CD14-positive monocyte (primary cell): ENCODE measurements around the gene WDR43. TPM values are rescaled to one million over a fixed set of nuclear protein-coding genes. Genes with fewer than 3 reads are reported as not detected.

Experiments
- DNase-seq, 3 donors: peaks; one replicate each; pipeline ENCODE4 v3.0.0-alpha.2; 2011 to 2022
- H2AFZ ChIP-seq: 2 replicates; pipeline ENCODE4 v1.6.0; 2012; ENCODE audit warnings: mild to moderate bottlenecking, low read depth, low read length, inconsistent platforms; ENCODE audit not compliant: insufficient read depth, poor library complexity, severe bottlenecking
- H3K27ac ChIP-seq, 2 donors: 1 replicate in 1 of 2; 2 replicates in 1 of 2; pipeline ENCODE4 v1.5.1; 2012 to 2013; ENCODE audit warnings: low read length in 2 of 2, control low read depth in 1 of 2, inconsistent platforms in 1 of 2, low read depth in 1 of 2, mild to moderate bottlenecking in 1 of 2
- H3K27me3 ChIP-seq, 2 donors: one replicate each; pipeline versions ENCODE4 v1.6.0 to v1.6.1; 2011 to 2013; ENCODE audit warnings: low read length in 2 of 2; ENCODE audit not compliant: control insufficient read depth in 2 of 2, insufficient read depth in 2 of 2
- H3K36me3 ChIP-seq, 2 donors: replicated peaks in 1 of 2; 1 replicate in 1 of 2; 2 replicates in 1 of 2; pipeline versions ENCODE4 v1.5.1 to v1.6.1; 2012 to 2013; ENCODE audit warnings: low read length in 2 of 2, control low read depth in 1 of 2, inconsistent platforms in 1 of 2, mild to moderate bottlenecking in 1 of 2; ENCODE audit not compliant: insufficient read depth in 2 of 2, control insufficient read depth in 1 of 2
- H3K4me1 ChIP-seq, 2 donors: 1 replicate in 1 of 2; 2 replicates in 1 of 2; pipeline versions ENCODE4 v1.5.1 to v1.6.1; 2012 to 2013; ENCODE audit warnings: low read length in 2 of 2, control low read depth in 1 of 2, inconsistent platforms in 1 of 2, mild to moderate bottlenecking in 1 of 2, moderate library complexity in 1 of 2; ENCODE audit not compliant: insufficient read depth in 2 of 2, control insufficient read depth in 1 of 2
- H3K4me2 ChIP-seq: replicated peaks from 2 replicates; pipeline ENCODE3; 2012; ENCODE audit warnings: low read length, moderate library complexity, mild to moderate bottlenecking; ENCODE audit not compliant: poor library complexity, severe bottlenecking; ENCODE audit errors: extremely low read depth
- H3K4me3 ChIP-seq, 3 experiments: fragments of 200-600 bp in 1 of 3; sonication (generic) in 1 of 3; replicated peaks in 1 of 3; 1 replicate in 2 of 3; 2 replicates in 1 of 3; pipeline ENCODE4 v1.5.1; 2011 to 2013; ENCODE audit warnings: low read length in 3 of 3, mild to moderate bottlenecking in 3 of 3, control low read depth in 2 of 3, low read depth in 2 of 3, inconsistent platforms in 1 of 3, moderate library complexity in 1 of 3
- H3K79me2 ChIP-seq: 2 replicates; pipeline ENCODE4 v1.6.0; 2012; ENCODE audit warnings: mild to moderate bottlenecking, control low read depth, inconsistent platforms, low read length, moderate library complexity; ENCODE audit not compliant: insufficient read depth
- H3K9ac ChIP-seq: 2 replicates; pipeline ENCODE4 v1.6.0; 2017; ENCODE audit warnings: low read length, mild to moderate bottlenecking; ENCODE audit not compliant: insufficient read depth, poor library complexity, severe bottlenecking
- H3K9me3 ChIP-seq, 2 donors: replicated peaks in 1 of 2; 1 replicate in 1 of 2; 2 replicates in 1 of 2; pipeline versions ENCODE4 v1.5.1 to v1.6.1; 2012 to 2013; ENCODE audit warnings: low read length in 2 of 2, control low read depth in 1 of 2; ENCODE audit not compliant: control insufficient read depth in 1 of 2, insufficient read depth in 1 of 2
- H4K20me1 ChIP-seq: 2 replicates; pipeline ENCODE4 v1.6.0; 2012; ENCODE audit warnings: mild to moderate bottlenecking, low read length, control low read depth, moderate library complexity; ENCODE audit not compliant: insufficient read depth
- H3K27ac Mint-ChIP-seq, 7 donors: one replicate each; pipeline ENCODE4 v1.8.0; 2020; ENCODE audit warnings: mild to moderate bottlenecking in 7 of 7, mixed read lengths in 7 of 7, moderate library complexity in 6 of 7, inconsistent platforms in 2 of 7
- H3K27me3 Mint-ChIP-seq, 3 donors: one replicate each; pipeline ENCODE4 v1.8.0; 2021 to 2022; ENCODE audit warnings: low read depth in 3 of 3, mild to moderate bottlenecking in 3 of 3, mixed read lengths in 3 of 3, moderate library complexity in 3 of 3, inconsistent platforms in 1 of 3
- H3K36me3 Mint-ChIP-seq, 2 donors: one replicate each; pipeline ENCODE4 v1.8.0; 2020; ENCODE audit warnings: mixed read lengths in 2 of 2, inconsistent platforms in 1 of 2, mild to moderate bottlenecking in 1 of 2
- H3K4me1 Mint-ChIP-seq: one replicate; pipeline ENCODE4 v1.8.0; 2020; ENCODE audit warnings: mild to moderate bottlenecking, mixed read lengths
- H3K4me3 Mint-ChIP-seq, 2 donors: one replicate each; pipeline ENCODE4 v1.8.0; 2020; ENCODE audit warnings: mild to moderate bottlenecking in 2 of 2, mixed read lengths in 2 of 2, moderate library complexity in 1 of 2
- H3K9me3 Mint-ChIP-seq, 7 donors: one replicate each; pipeline ENCODE4 v1.8.0; 2020 to 2022; ENCODE audit warnings: mixed read lengths in 7 of 7, mild to moderate bottlenecking in 6 of 7, moderate library complexity in 6 of 7, inconsistent platforms in 2 of 7
- CTCF ChIP-seq: fragments of 200-600 bp; IDR thresholded peaks from one replicate; pipeline ENCODE4 v1.8.0; 2022; ENCODE audit warnings: antibody characterized with exemption, mild to moderate bottlenecking
- WGBS: methylation state at CpG from one replicate; pipeline ENCODE4 v1.1.5; 2013; ENCODE audit warnings: missing lambda C conversion rate; ENCODE audit not compliant: insufficient coverage; 5-methylcytosine and 5-hydroxymethylcytosine counted together
- intact Hi-C, 2 donors: fragments of 100-400 bp; cut with micrococcal nuclease; formaldehyde crosslinking; loops; one replicate each; pipeline versions ENCODE4 v1.15.0 to v1.15.1; 2023
- polyA plus RNA-seq, 3 donors: library from polyadenylated mRNA; depleted of rRNA in 1 of 3; unstranded in 2 of 3; stranded (reverse) in 1 of 3; fragments of 300-500 nt in 2 of 3; fragments of >200 nt in 1 of 3; fragmentation: Illumina TruSeq in 2 of 3; gene quantifications; 1 replicate in 2 of 3; 2 replicates in 1 of 3; pipeline ENCODE4 v1.2.3, GENCODE V29; 2012 to 2021

Gene WDR43
- polyA plus RNA-seq, 3 donors = 12.2 to 19.2 (median 16.1) TPM

DNA sequence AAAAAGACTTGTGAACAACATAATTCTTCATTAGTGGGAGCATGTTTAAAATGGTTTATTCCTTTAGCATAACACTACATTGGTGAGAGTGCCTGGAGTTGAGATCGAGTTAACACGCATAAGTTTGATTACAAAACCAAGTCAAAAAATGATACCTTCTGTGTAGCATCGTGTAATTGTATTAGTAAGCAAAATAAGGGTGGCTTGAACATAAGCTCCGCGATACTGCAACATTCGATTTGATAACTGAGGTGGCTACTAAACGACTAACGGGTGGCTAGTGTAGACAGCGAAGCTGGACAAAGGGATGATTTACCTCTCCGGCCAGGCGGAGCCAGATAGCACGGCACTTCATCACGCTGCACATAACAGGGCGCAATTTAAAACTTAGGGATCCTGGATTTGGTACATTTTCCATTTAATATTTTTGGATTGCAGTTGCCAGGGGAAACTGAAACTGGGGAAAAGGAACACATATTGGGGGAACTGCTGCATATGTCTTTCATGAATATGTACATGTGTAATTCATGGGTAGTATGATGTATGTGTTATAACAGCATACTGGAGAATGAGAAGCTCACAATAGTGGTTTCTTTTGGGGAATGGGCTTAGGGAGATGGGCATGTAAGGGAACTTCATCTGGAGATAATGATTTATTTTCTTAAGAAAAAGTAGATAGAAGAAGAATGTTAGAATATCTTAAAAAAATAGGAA, 50.2 kb downstream of the WDR43 start:
- 96% methylated on average over 12 of the region's 14 CpGs for WGBS
- peaks cover 70 to 82% of the 10 kb centered on the region in 2 donors for H3K36me3 Mint-ChIP-seq
- intact Hi-C loops = no loop called here

DNA sequence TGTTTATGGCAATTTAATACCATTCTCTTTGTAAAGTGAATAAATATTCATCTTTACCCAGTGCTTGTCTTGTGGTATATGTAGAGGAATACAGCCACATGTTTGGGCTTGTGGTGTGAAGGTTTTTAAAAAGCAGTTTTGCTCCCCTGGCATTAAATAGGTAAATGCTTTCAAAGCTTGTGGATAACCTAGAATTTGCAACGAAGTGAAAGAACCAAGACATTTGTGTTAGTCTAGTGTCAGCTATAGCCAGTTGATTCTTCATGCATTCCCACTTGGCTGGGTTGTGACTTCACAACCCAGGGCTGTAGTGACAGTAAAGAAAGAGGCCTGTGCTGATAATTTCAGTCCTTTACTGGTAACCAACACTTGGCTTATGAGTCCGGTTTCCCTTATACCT, 53.7 kb downstream of the WDR43 start:
- no peak overlapping the region for H2AFZ ChIP-seq
- Mint-ChIP-seq H3K4me3 (no peak overlapping the region), H3K27ac (no peak overlapping the region), H3K36me3 (peaks cover 50 to 54% of the 10 kb centered on the region in 2 donors), H3K4me1 (peaks cover 31% of the 10 kb centered on the region), H3K9me3 (peaks cover 0 to 12% (median 5%) of the 10 kb centered on the region in 7 donors), H3K27me3 (no peaks in the 10 kb centered on the region)
- H3K4me1 ChIP-seq = peaks cover 27 to 32% of the 10 kb centered on the region in 2 donors
- intact Hi-C loops = no loop called here
- DNase-seq = no peak
- H3K79me2 ChIP-seq = peaks cover 4% of the 10 kb centered on the region
- no peaks in the 10 kb centered on the region for H3K27me3 ChIP-seq
- TF ChIP-seq CTCF = no peak
- peaks cover 46 to 62% of the 10 kb centered on the region in 2 donors for H3K36me3 ChIP-seq
- 100% methylated on average over 1 of the region's 2 CpGs for WGBS
- H3K4me3 ChIP-seq = no peak overlapping the region
- H3K4me2 ChIP-seq = no peak overlapping the region
- no peak overlapping the region for H3K9ac ChIP-seq
- H3K27ac ChIP-seq = no peak overlapping the region
- H4K20me1 ChIP-seq = no peaks in the 10 kb centered on the region
- H3K9me3 ChIP-seq = peaks cover 0 to 3% of the 10 kb centered on the region in 2 donors

More for the DNA sequence above, 50.2 kb downstream of the WDR43 start:
- H3K36me3 ChIP-seq = peaks cover 73 to 94% of the 10 kb centered on the region in 2 donors
- Mint-ChIP-seq H3K4me1 (no peaks in the 10 kb centered on the region), H3K9me3 (peaks cover 0 to 5% (median 4%) of the 10 kb centered on the region in 7 donors), H3K4me3 (no peak overlapping the region), H3K27ac (peak overlapping the region in 4 of 7 donors; percentile 14 to 79 (median 22)), H3K27me3 (no peaks in the 10 kb centered on the region)
- H3K4me1 ChIP-seq = no peaks in the 10 kb centered on the region
- H3K9ac ChIP-seq = no peak overlapping the region
- no peak overlapping the region for H3K27ac ChIP-seq
- no peaks in the 10 kb centered on the region for H4K20me1 ChIP-seq
- no peak overlapping the region for H2AFZ ChIP-seq
- no peaks in the 10 kb centered on the region for H3K27me3 ChIP-seq
- peaks cover 0 to 2% of the 10 kb centered on the region in 2 donors for H3K9me3 ChIP-seq
- H3K79me2 ChIP-seq = no peaks in the 10 kb centered on the region
- no peak overlapping the region for H3K4me2 ChIP-seq
- H3K4me3 ChIP-seq = no peak overlapping the region
- no peak for TF ChIP-seq CTCF
- DNase-seq = no peak
